K562 (cell line): Measurements from ENCODE around the gene UBE2C. TPM values are rescaled to one million over a fixed set of nuclear protein-coding genes. Genes with fewer than 3 reads are reported as not detected.

Source experiments
- ELF4 ChIP-seq: fragments of 450-650 bp; formaldehyde crosslinking; IDR thresholded peaks from 2 replicates; pipeline ENCODE4 v1.4.0; 2022; ENCODE audit warnings: missing genetic modification characterization
- FOS ChIP-seq: IDR thresholded peaks from 3 replicates; pipeline ENCODE4 v1.6.1; 2011; ENCODE audit not compliant: insufficient read length; ENCODE audit errors: extremely low read depth
- FOSL1 ChIP-seq: fragments of 200-800 bp; sonication (Bioruptor generic); conservative IDR thresholded peaks from 2 replicates; pipeline ENCODE4 v1.6.1; 2016; ENCODE audit warnings: missing genetic modification characterization, missing compliant biosample characterization
- FOXM1 ChIP-seq, 2 experiments: fragments of 450-650 bp in 1 of 2; sonication (generic) in 1 of 2; formaldehyde crosslinking in 1 of 2; IDR thresholded peaks; 2 replicates each; pipeline versions ENCODE4 v1.6.1 to v1.9.0; 2017 to 2022; ENCODE audit warnings: low read depth in 2 of 2, mild to moderate bottlenecking in 2 of 2, missing genetic modification reagents in 1 of 2, moderate library complexity in 1 of 2
- MAFK ChIP-seq: IDR thresholded peaks from 2 replicates; pipeline ENCODE4 v1.6.1; 2011; ENCODE audit warnings: low read length, improper control_type of control experiment
- MTA2 ChIP-seq: fragments of 450-650 bp; IDR thresholded peaks from 2 replicates; pipeline ENCODE4 v1.6.1; 2016; ENCODE audit warnings: low read depth
- NCOA6 ChIP-seq: fragments of 450-650 bp; IDR thresholded peaks from 2 replicates; pipeline ENCODE4 v1.6.1; 2017; ENCODE audit warnings: mild to moderate bottlenecking
- NR2C2 ChIP-seq, 2 experiments: fragments of 200-800 bp in 1 of 2; sonication (Bioruptor generic) in 1 of 2; sonication (generic) in 1 of 2; formaldehyde crosslinking in 1 of 2; IDR thresholded peaks; 2 replicates each; pipeline versions ENCODE4 v1.6.1 to v1.8.0; 2016 to 2022; ENCODE audit warnings: mild to moderate bottlenecking in 1 of 2, missing compliant biosample characterization in 1 of 2, missing genetic modification characterization in 1 of 2, missing genetic modification reagents in 1 of 2
- RAD51 ChIP-seq: fragments of 450-650 bp; IDR thresholded peaks from 2 replicates; pipeline ENCODE4 v1.7.1; 2016; ENCODE audit warnings: low read depth, mild to moderate bottlenecking, borderline replicate concordance
- SMC3 ChIP-seq: conservative IDR thresholded peaks from 2 replicates; pipeline ENCODE4 v1.6.1; 2011; ENCODE audit warnings: low read depth, low read length, improper control_type of control experiment; ENCODE audit not compliant: insufficient read depth
- TFE3 ChIP-seq: fragments of 450-650 bp; formaldehyde crosslinking; IDR thresholded peaks from 2 replicates; pipeline ENCODE4 v1.4.0; 2020; ENCODE audit warnings: mild to moderate bottlenecking, mixed read lengths
- USF1 ChIP-seq: sonication (generic); formaldehyde crosslinking; IDR thresholded peaks from 2 replicates; pipeline ENCODE4 v1.9.0; 2022; ENCODE audit warnings: mild to moderate bottlenecking, missing genetic modification reagents
- ZBTB17 ChIP-seq: fragments of 450-650 bp; formaldehyde crosslinking; IDR thresholded peaks from 2 replicates; pipeline ENCODE4 v1.4.0; 2020; ENCODE audit warnings: mild to moderate bottlenecking
- ZC3H4 ChIP-seq: sonication (generic); formaldehyde crosslinking; IDR thresholded peaks from 2 replicates; pipeline ENCODE4 v1.9.0; 2021; ENCODE audit warnings: missing genetic modification reagents, borderline replicate concordance
- polyA plus RNA-seq, 8 experiments: library from polyadenylated mRNA; depleted of rRNA in 4 of 8; stranded (reverse) in 5 of 8; unstranded in 3 of 8; fragments of >200 nt; fragmentation: Nextera tagmentation in 2 of 8; fragmentation: Illumina TruSeq in 1 of 8; extraction: Ambion mirVana in 2 of 8; extraction: Trizol in 1 of 8; gene quantifications; 2 replicates each; pipeline versions ENCODE4 v1.2.1 to v1.2.3, GENCODE V29; 2011 to 2014; ENCODE audit warnings: inconsistent platforms in 1 of 8, missing spikeins in 1 of 8
- total RNA-seq, 7 experiments: library from RNA; depleted of rRNA in 6 of 7; stranded (reverse); fragments of >200 nt in 6 of 7; fragmentation: Illumina TruSeq in 2 of 7; extraction: Trizol in 2 of 7; gene quantifications; 2 replicates each; pipeline versions ENCODE4 v1.2.1 to v1.2.3, GENCODE V29; 2011 to 2021; ENCODE audit warnings: low replicate concordance in 1 of 7

The UBE2C gene
- total and polyA plus RNA-seq, 9 of the 15 experiments (the other 6 are each of a cell fraction or from before 2014, with no cell fraction given) = 0.51 to 1.6 (median 0.69) TPM

DNA sequence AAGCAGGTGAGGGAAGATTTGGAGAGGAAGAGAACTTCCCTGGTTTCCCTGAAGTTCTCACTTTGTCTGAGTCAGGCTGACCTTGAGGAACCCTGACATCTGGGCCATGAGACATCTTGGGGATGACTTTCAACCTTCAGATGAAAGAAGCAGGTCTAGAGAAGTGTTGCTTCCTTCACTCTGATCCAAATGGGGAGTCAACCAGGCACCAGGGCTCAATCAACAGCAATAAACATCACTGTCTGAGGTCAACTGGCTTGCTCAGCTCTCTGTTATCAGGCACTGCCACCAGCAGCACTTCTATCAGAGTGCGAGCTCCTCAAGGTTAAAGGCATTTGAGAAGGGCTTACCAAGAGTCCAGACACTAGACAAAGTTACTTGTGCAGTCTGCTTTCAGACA is 38.5 kb downstream of the UBE2C start (continued):
- TF ChIP-seq RAD51 (no peak), MTA2 (peak; percentile 59; the same call in 1 of the 2 replicates), NR2C2 (CRISPR knock-in tag; IDR thresholded peaks at IDR 0.05) (no peak), NR2C2 (tag; IDR thresholded peaks at IDR 0.05) (0 out of 2 replicates have a peak, but pooled peaks have one; percentile 26), FOXM1 (IDR thresholded peaks at IDR 0.05; ENCODE audit: low read depth) (no peak; the same call in 1 of the 2 replicates), FOXM1 (CRISPR knock-in tag; IDR thresholded peaks at IDR 0.05; ENCODE audit: low read depth) (no peak), FOS (no peak), ZC3H4 (CRISPR knock-in tag) (no peak), FOSL1 (tag) (peak; percentile 49; the same call in 1 of the 2 replicates), NCOA6 (no peak), ELF4 (CRISPR knock-in tag) (no peak), ZBTB17 (CRISPR knock-in tag) (no peak), SMC3 (no peak), MAFK (no peak), TFE3 (CRISPR knock-in tag) (no peak), USF1 (CRISPR knock-in tag) (no peak)
